HG02973 (cell line): ENCODE data around the gene FLT3LG.
"Not testable (repeated sequence)": the region's sequence is repeated elsewhere in the genome, so short reads cannot be mapped to it uniquely, and the experiment has no call there.

Source experiments
- ATAC-seq: cut with Tn5 transposase; IDR thresholded peaks from one replicate; pipeline ENCODE4 v1.9.1; 2021; ENCODE audit warnings: moderate library complexity; ENCODE audit not compliant: unreplicated experiment

The FLT3LG gene

GRCh38 chr19:49461130-49461529 is 12.9 kb upstream of the FLT3LG start:
- not testable (repeated sequence) for ATAC-seq

- no peak for ATAC-seq
Observed at GRCh38 chr19:49461656-49462055, 12.4 kb upstream of the FLT3LG start.

DNA sequence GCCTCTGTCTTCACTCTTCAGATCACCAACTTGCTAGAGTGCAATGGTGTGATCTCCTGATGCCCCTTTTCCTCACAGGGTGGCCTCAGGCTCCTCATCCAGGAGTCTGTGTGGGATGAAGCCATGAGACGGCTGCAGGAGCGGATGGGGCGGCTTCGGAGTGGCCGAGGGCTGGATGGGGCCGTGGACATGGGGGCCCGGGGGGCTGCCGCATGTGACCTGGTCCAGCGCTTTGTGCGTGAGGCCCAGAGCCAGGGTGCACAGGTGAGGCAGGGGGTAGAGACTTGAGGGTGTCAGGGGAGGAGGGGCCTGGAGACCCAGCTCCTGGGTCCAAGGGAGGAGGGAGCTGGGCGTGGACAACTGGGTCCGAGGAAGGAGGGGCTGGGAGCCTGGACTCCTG is 11.5 kb upstream of the FLT3LG start:
- no peak for ATAC-seq

DNA sequence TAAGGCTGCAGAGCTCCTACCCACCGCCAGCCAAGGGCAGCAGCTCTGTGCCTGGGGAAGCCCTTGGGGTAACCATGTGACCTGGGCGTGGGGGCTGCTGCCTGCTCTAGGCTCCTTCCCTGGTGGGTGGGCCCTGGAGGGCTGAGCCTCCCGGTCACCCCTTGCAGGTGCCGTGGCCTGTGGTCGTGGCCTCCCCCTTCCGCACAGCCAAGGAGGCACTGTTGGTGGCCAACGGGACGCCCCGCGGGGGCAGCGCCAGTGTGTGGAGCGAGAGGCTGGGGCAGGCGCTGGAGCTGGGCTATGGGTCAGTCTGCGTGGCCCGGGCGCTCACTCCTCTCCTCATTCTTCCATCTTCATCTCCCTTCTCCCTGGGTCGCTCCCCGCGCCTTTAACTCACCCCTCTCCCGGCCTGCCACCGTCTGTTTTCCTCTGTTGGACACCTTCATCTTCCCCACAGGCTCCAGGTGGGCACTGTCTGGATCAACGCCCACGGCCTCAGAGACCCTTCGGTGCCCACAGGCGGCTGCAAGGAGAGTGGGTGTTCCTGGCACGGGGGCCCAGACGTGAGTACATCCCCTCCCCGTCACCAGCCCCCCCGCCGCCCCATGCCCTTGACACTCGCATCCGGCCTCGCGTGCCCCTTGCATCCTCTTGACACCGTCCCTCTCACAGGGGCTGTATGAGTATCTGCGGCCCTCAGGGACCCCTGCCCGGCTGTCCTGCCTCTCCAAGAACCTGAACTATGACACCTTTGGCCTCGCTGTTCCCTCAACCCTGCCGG is 9.9 kb upstream of the FLT3LG start:
- ATAC-seq: no peak

DNA sequence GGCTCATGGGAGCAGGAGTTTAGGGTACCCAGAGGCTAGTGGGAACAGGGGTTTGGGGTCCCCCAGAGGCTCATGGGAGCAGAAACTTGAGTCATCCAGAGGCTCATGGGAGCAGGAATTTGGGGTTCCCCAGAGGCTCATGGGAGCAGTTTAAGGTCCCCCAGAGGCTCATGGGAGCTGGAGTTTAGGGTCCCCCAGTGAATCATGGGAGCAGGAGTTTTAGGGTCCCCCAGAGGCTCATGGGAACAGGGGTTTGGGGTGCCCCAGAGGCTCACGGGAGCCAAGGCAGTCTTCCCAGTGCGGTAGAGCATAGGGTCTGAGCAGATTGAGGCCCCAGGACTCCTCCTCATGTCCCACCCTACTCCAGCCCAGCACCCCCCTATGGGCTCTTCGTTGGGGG is 8.6 kb upstream of the FLT3LG start:
- ATAC-seq: no peak

DNA sequence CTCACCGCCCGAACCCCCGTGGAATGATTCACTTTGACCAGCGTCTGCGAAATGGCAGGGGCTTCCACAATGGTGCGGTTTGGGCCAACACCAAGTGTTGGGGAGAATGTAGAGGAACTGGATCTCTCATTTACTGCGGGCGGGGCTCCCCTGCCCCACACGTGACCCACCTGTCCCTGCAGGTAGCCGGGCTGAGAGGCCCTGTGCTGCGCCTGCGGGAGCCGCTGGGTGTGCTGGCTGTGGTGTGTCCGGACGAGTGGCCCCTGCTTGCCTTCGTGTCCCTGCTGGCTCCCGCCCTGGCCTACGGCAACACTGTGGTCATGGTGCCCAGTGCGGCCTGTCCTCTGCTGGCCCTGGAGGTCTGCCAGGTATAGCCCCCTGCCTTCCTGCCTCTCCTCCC is 5.8 kb upstream of the FLT3LG start:
- ATAC-seq: no peak

DNA sequence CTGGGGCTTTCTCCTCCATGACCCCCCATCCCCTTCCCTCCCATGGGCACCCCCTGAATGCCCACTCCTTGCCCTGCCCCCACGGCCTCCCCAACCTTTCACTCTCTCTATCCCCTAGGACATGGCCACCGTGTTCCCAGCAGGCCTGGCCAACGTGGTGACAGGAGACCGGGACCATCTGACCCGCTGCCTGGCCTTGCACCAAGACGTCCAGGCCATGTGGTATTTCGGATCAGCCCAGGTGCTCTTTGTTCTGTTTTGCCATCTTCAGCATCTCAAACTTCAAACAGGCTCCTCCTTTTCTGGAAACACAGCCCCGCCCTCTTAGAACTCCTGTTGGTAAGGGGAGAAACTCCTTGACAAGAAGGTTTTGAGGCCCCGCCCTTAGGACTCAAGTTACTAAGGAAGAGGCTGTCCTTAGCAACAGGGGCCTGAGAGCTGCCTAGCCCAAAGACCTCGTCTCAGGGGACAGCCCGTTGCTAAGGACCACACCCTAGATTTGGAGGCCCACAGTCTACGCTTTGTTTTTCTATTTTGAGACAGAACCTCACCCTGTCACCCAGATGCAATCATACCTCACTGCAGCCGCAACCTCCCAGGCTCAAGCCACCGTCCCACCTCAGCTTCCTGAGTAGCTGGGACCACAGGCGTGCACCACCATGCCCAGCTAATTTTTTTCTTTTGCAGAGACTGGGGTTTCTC is 5.1 kb upstream of the FLT3LG start:
- peak; percentile 58 for ATAC-seq

DNA sequence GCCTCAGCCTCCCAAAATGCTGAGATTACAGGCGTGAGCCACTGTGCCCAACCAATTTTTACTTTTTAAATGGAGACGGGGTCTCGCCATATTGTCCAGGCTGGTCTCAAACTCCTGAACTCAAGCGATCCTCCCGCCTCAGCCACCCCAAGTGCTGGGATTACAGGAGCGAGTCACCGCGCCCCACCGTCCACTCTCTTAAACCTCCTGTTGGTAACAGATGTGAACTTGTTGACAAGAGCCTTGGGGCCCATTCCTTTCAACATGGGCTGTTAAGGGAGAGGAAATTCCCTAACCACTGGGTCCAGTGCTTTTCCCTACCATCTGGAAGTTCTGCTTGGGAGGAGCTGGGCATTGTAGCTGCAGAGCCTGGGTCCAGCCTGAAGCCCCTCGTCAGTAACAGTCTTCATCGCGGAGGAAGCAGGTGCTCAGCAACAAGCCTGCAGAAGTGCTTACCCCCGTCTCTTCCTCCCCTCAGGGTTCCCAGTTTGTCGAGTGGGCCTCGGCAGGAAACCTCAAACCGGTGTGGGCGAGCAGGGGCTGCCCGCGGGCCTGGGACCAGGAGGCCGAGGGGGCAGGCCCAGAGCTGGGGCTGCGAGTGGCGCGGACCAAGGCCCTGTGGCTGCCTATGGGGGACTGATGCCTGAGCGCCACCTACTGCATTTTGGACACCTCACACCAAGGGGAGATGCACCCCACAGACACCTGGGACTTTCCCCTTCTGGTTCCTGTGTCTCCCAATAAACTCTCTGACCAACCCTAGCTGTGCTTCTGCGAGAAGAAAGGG is 4.0 kb upstream of the FLT3LG start:
- no peak for ATAC-seq

DNA sequence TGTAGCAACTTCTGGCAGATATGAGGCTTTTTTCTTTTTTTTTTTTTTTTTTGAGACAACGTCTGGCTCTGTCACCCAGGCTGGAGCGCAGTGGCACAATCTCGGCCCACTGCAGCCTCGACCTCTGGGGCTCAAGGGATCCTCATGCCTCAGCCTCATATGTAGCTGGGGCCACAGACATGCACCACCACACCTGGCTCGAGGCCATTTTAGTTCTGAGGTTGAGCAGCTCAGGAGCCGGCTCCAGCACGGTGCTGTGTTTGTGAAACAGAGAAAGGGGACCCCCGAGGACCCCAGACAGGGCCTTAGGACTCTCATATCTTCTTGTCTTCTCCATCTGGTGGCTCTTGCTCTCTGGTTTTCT is 3.4 kb upstream of the FLT3LG start:
- no peak for ATAC-seq

- no peak for ATAC-seq
Observed at GRCh38 chr19:49472936-49473335, 1.1 kb upstream of the FLT3LG start.

DNA sequence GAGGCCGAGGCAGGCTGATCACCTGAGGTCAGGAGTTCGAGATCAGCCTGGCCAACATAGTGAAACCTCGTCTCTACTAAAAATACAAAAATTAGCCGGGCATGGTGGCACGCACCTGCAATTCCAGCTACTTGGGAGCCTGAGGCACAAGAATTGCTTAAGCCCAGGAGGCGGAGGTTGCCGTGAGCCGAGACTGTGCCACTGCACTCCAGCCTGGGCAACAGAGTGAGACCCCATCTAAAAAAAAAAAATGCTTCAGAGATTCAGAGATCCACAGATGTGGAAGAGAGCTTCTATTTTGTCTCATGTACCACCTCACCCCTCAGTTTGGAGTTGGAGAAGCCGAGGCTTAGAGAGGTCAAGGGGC is 531 bp upstream of the FLT3LG start:
- ATAC-seq: not testable (repeated sequence)

DNA sequence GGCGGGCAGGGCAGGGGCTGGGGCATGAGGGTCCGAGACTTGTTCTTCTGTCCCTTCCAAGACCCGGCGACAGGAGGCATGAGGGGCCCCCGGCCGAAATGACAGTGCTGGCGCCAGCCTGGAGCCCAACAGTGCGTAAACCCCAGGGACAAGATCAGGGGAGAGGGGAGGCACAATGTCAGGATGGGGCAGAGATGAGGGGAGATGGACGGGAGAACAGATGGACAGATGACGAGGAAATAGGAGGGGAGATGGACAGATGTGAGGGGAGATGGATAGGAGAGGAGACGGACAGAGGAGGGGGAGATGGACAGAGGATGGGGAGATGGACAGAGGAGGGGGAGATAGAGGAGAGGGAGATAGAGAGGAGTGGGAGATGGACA is 518 bp downstream of the FLT3LG start:
- no peak for ATAC-seq

GRCh38 chr19:49475191-49475917 is 1.3 kb downstream of the FLT3LG start:
- no peak for ATAC-seq

DNA sequence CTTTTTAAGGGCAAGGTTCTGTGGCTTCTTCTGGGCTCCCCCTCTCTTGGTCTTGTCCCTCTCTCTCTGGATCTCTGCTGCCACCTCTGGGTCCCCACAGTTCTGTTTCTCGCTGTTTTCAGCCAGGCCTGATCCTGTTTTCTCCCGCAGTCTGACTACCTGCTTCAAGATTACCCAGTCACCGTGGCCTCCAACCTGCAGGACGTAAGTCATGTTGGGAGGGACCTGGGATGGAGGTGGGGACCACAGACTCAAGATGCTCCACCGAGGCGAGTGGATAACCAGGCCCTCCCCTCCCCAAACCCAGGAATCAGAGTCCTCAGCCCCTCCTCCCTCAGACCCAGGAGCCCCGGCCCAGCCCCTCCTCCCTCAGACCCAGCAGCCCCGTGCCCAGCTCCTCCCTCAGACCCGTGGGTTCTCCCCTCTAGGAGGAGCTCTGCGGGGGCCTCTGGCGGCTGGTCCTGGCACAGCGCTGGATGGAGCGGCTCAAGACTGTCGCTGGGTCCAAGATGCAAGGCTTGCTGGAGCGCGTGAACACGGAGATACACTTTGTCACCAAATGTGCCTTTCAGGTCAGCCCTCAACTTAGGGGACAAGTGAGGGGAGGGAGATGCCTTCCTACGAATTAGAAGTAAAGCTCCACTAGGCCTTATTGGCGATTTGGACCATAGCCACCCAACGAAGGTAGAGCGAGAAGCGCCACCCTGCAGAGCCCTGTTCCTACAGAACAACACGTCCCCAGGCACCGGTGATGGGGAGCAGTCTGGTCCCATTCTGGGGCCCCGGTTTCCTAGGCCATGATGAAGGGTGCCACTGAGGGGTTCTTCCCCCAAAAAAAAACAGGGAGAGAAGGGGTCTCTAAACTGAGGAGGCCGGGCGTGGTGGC is 2.2 kb downstream of the FLT3LG start:
- no peak for ATAC-seq

GRCh38 chr19:49479975-49480628 is 6.1 kb downstream of the FLT3LG start:
- ATAC-seq: no peak

GRCh38 chr19:49481020-49481683 is 7.1 kb downstream of the FLT3LG start:
- ATAC-seq: no peak

- no peak for ATAC-seq
Observed at GRCh38 chr19:49486232-49486631, 12.2 kb downstream of the FLT3LG start.

DNA sequence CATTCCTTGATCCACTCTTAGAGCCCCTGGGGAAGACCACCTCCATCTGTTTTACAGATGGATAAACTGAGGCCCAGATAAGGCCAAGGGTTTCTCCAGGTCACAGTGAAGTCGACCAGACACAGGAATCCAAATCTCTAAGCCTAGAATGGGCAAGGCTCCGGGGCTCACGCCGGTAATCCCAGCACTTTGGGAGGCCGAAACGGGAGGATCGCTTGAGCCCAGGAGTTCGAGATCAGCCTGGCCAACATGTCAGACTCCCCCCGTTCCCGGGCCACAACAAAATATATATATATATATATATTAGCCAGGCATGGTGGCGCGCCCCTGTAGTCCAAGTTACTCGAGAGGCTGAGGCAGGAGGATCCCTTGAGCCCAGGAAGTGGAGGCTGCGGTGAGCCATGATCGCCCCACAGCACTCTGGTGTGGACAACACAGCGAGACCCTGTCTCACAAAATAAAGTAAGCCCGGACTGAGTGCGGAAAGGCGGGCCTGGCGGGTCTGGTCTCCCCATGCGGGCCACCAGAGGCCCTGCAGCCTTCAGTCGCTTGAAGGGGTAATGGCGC is 12.8 kb downstream of the FLT3LG start:
- ATAC-seq: no peak
